Smooth muscle cell (in vitro differentiated cells): Measurements from ENCODE around the gene GIGYF2. TPM values are rescaled to one million over a fixed set of nuclear protein-coding genes. Genes with fewer than 3 reads are reported as not detected.

ENCODE experiments used
- DNase-seq: peaks from one replicate; lab custom pipeline; 2025; ENCODE audit not compliant: unreplicated experiment; lab: John Stamatoyannopoulos, UW
- H2AFZ ChIP-seq: fragments of 200-600 bp; sonication (generic); 2 replicates; pipeline ENCODE4 v1.6.0; 2016; ENCODE audit warnings: antibody characterized with exemption, low read depth, mild to moderate bottlenecking
- H3F3A ChIP-seq: fragments of 200-600 bp; sonication (generic); 2 replicates; pipeline ENCODE4 v1.6.0; 2017; ENCODE audit warnings: antibody characterized with exemption, low read depth
- H3K27ac ChIP-seq: fragments of 200-600 bp; sonication (generic); 2 replicates; pipeline ENCODE4 v1.5.1; 2016; ENCODE audit warnings: low read depth, mild to moderate bottlenecking
- H3K27me3 ChIP-seq: fragments of 200-600 bp; sonication (generic); 2 replicates; pipeline ENCODE4 v1.6.1; 2016; ENCODE audit warnings: low read depth, mild to moderate bottlenecking
- H3K36me3 ChIP-seq: fragments of 200-600 bp; sonication (generic); 2 replicates; pipeline ENCODE4 v1.5.1; 2016; ENCODE audit warnings: low read depth
- H3K4me1 ChIP-seq: fragments of 200-600 bp; sonication (generic); 2 replicates; pipeline ENCODE4 v1.5.1; 2016; ENCODE audit warnings: low read depth
- H3K4me2 ChIP-seq: fragments of 200-600 bp; sonication (generic); 2 replicates; pipeline ENCODE4 v1.6.0; 2016; ENCODE audit warnings: mild to moderate bottlenecking
- H3K4me3 ChIP-seq: fragments of 200-600 bp; sonication (generic); 2 replicates; pipeline ENCODE4 v1.5.1; 2016; ENCODE audit warnings: mild to moderate bottlenecking
- H3K79me2 ChIP-seq: fragments of 200-600 bp; sonication (generic); 2 replicates; pipeline ENCODE4 v1.6.0; 2016; ENCODE audit warnings: low read depth, mild to moderate bottlenecking
- H3K9ac ChIP-seq: fragments of 200-600 bp; sonication (generic); 2 replicates; pipeline ENCODE4 v1.6.0; 2016; ENCODE audit warnings: low read depth
- H3K9me3 ChIP-seq: fragments of 200-600 bp; sonication (generic); replicated peaks from 2 replicates; pipeline ENCODE4 v1.5.1; 2016; ENCODE audit warnings: low read depth
- H4K20me1 ChIP-seq: fragments of 200-600 bp; sonication (generic); 2 replicates; pipeline ENCODE4 v1.6.0; 2016; ENCODE audit warnings: low read depth
- CTCF ChIP-seq: fragments of 200-600 bp; sonication (generic); IDR thresholded peaks from 2 replicates; pipeline ENCODE4 v1.5.1; 2017; ENCODE audit warnings: borderline replicate concordance, mild to moderate bottlenecking, antibody characterized with exemption; ENCODE audit not compliant: insufficient read depth, poor library complexity, severe bottlenecking
- WGBS: methylation state at CpG from one replicate; pipeline ENCODE4 v1.1.7; 2016; ENCODE audit warnings: low lambda C conversion rate; 5-methylcytosine and 5-hydroxymethylcytosine counted together
- polyA plus RNA-seq: library from polyadenylated mRNA; unstranded; fragments of >200 nt; fragmentation: Nextera tagmentation; extraction: Ambion mirVana; gene quantifications from 2 replicates; pipeline ENCODE4 v1.2.1, GENCODE V29; 2016
- total RNA-seq: library from RNA; depleted of rRNA; stranded (reverse); fragments of >200 nt; gene quantifications from 2 replicates; pipeline ENCODE4 v1.2.3, GENCODE V29; 2014

Gene GIGYF2
- total and polyA plus RNA-seq, 2 experiments from 2014 or later, result 16.2 to 57.6 TPM

GRCh38 chr2:232653441-232653840 is 43.7 kb upstream of the GIGYF2 start:
- Histone ChIP-seq H3K27ac (no peak overlapping the region), H3K9ac (no peak overlapping the region), H3K36me3 (no peaks in the 10 kb centered on the region), H4K20me1 (no peaks in the 10 kb centered on the region), H3K4me3 (no peak overlapping the region), H3K4me1 (peaks cover 4% of the 10 kb centered on the region), H2AFZ (no peak overlapping the region), H3F3A (no peaks in the 10 kb centered on the region), H3K4me2 (no peak overlapping the region), H3K79me2 (no peaks in the 10 kb centered on the region), H3K9me3 (no peaks in the 10 kb centered on the region), H3K27me3 (no peaks in the 10 kb centered on the region)
- WGBS, result 94% methylated on average over 7 of the region's 7 CpGs
- DNase-seq, result no peak
- no peak for TF ChIP-seq CTCF

- Histone ChIP-seq H3F3A (no peaks in the 10 kb centered on the region), H3K4me1 (peaks cover 4% of the 10 kb centered on the region), H3K4me2 (no peak overlapping the region), H3K4me3 (no peak overlapping the region), H3K9me3 (no peaks in the 10 kb centered on the region), H4K20me1 (no peaks in the 10 kb centered on the region), H3K36me3 (no peaks in the 10 kb centered on the region), H3K27ac (no peak overlapping the region), H3K79me2 (no peaks in the 10 kb centered on the region), H3K27me3 (no peaks in the 10 kb centered on the region), H3K9ac (no peak overlapping the region), H2AFZ (no peak overlapping the region)
- WGBS, result 80% methylated on average over 6 of the region's 6 CpGs
- no peak for TF ChIP-seq CTCF
- no peak for DNase-seq
Observed at GRCh38 chr2:232655392-232655791, 41.7 kb upstream of the GIGYF2 start.

GRCh38 chr2:232658217-232658785 is 38.8 kb upstream of the GIGYF2 start:
- no peak for DNase-seq

More at GRCh38 chr2:232658217-232658785, 38.8 kb upstream of the GIGYF2 start:
- no peak overlapping the region for H3K27ac ChIP-seq
- H3K79me2 ChIP-seq, result no peaks in the 10 kb centered on the region
- no peaks in the 10 kb centered on the region for H3K4me1 ChIP-seq
- no peaks in the 10 kb centered on the region for H3K36me3 ChIP-seq
- H3K4me3 ChIP-seq, result no peak overlapping the region
- TF ChIP-seq CTCF, result no peak
- no peaks in the 10 kb centered on the region for H3F3A ChIP-seq
- WGBS, result 58% methylated on average over 7 of the region's 7 CpGs
- no peaks in the 10 kb centered on the region for H4K20me1 ChIP-seq
- H3K9ac ChIP-seq, result no peak overlapping the region
- no peak overlapping the region for H3K4me2 ChIP-seq
- H2AFZ ChIP-seq, result no peak overlapping the region
- H3K27me3 ChIP-seq, result no peaks in the 10 kb centered on the region
- H3K9me3 ChIP-seq, result no peaks in the 10 kb centered on the region
